Measurements from ENCODE around the gene PAK1.

- TF ChIP-seq, protein P1, sequence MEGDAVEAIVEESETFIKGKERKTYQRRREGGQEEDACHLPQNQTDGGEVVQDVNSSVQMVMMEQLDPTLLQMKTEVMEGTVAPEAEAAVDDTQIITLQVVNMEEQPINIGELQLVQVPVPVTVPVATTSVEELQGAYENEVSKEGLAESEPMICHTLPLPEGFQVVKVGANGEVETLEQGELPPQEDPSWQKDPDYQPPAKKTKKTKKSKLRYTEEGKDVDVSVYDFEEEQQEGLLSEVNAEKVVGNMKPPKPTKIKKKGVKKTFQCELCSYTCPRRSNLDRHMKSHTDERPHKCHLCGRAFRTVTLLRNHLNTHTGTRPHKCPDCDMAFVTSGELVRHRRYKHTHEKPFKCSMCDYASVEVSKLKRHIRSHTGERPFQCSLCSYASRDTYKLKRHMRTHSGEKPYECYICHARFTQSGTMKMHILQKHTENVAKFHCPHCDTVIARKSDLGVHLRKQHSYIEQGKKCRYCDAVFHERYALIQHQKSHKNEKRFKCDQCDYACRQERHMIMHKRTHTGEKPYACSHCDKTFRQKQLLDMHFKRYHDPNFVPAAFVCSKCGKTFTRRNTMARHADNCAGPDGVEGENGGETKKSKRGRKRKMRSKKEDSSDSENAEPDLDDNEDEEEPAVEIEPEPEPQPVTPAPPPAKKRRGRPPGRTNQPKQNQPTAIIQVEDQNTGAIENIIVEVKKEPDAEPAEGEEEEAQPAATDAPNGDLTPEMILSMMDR (IDR thresholded peaks at IDR 0.05) = no peak
- no peak for TF ChIP-seq POLR2A (IDR thresholded peaks at IDR 0.05)
Observed at GRCh38 chr11:77308838-77309237, 165.1 kb downstream of the PAK1 start.
